ENCODE data around the gene PIK3CG. TPM values are rescaled to one million over a fixed set of nuclear protein-coding genes. Genes with fewer than 3 reads are reported as not detected.

PIK3CG gene
- total and polyA plus RNA-seq, 2 donors (not counting 1 experiment from before 2014, with no cell fraction given) = 13.3 to 44.8 TPM

DNA sequence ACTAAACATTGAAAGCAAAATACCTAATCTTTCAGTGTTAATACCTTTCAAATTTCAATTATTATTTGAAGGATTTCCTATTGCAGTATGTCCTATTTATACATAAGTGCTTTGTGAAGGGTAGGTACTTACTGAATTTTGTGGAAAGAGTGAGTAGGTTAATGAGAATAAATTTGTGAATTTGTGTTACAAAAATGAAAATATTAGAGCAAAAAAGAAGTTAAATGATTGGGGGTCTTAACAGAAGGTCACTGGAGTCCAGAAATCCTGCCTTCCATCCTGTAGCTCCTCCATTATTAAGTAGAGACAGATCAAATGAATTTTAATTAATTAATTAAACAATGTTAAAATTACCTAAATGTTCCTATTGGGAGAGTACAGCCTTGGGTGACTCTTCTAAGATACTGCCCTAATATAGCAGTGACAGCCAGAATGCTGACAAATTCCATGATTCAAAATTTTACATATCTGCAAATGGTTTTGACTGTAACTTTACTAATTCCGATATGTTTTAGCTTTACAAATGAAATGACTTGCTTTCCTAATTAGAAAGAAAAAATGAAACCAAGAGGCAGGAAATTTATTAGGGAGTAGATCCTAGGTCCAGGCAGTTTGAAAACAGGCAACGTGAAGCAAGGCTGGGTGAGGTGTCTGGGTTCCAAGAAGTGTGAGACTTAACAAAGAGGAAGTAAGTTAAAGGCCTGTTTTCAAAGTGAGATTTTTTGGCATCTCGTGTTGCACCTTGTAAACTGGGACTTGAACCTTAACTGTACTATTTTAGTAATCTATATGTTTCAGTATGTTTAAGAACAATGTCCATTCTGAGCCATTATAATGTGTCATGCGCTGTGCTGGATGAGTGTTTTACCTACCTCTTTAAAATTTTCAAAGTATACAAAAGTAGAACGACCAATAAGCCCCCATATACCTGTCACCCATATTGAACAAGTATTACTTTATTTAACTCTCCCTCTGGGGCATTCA is 1.5 kb downstream of the PIK3CG start:
- 0% methylated on average over 1 of the region's 5 CpGs for WGBS (ENCODE audit: insufficient coverage)
- Mint-ChIP-seq H3K27ac (peak overlapping the region; percentile 86), H3K9me3 (ENCODE audit: insufficient read depth) (no peaks in the 10 kb centered on the region), H3K27me3 (no peaks in the 10 kb centered on the region), H3K4me3 (peak overlapping the region; percentile 94), H3K4me1 (peaks cover 81% of the 10 kb centered on the region)
- Histone ChIP-seq H3K9ac (ENCODE audit: low read length) (peak overlapping the region; percentile 78), H3K4me3 (ENCODE audit: control extremely low read depth in 1 of 5, extremely low read depth in 1 of 5, insufficient read depth in 1 of 5, low read depth in 2 of 5, low read length in 4 of 5) (peak overlapping the region; percentile 72 to 100 (median 81)), H3K36me3 (replicated peaks in 1 of 2; ENCODE audit: control extremely low read depth in 1 of 2, control insufficient read depth in 1 of 2, extremely low read depth in 1 of 2, insufficient read depth in 2 of 2, low read length in 1 of 2) (peaks cover 0 to 33% of the 10 kb centered on the region in 2 experiments), H3K4me1 (ENCODE audit: control insufficient read depth in 2 of 2, insufficient read depth in 2 of 2, low read length in 2 of 2) (peaks cover 58 to 65% of the 10 kb centered on the region in 2 donors), H3K27me3 (replicated peaks in 1 of 4; ENCODE audit: control extremely low read depth in 1 of 4, control insufficient read depth in 3 of 4, insufficient read depth in 4 of 4, low read length in 3 of 4) (no peaks in the 10 kb centered on the region), H4K20me1 (ENCODE audit: control insufficient read depth, insufficient read depth, low read length, poor library complexity, severe bottlenecking) (no peaks in the 10 kb centered on the region), H3K9me3 (ENCODE audit: control extremely low read depth in 1 of 3, control insufficient read depth in 2 of 3, insufficient read depth in 1 of 3, low read length in 2 of 3) (peaks cover 0 to 13% (median 0%) of the 10 kb centered on the region in 3 donors), H2AFZ (ENCODE audit: insufficient read depth, low read depth, low read length, poor library complexity, severe bottlenecking) (peak overlapping the region; percentile 12), H3K79me2 (ENCODE audit: control insufficient read depth, insufficient read depth, low read length) (peaks cover 81% of the 10 kb centered on the region), H3K4me2 (replicated peaks; ENCODE audit: low read depth, low read length, poor library complexity, severe bottlenecking) (peak overlapping the region; percentile 71), H3K27ac (ENCODE audit: low read length in 2 of 2) (peak overlapping the region; percentile 92)
- DNase-seq = peak; percentile 67
- peak; percentile 13 for ATAC-seq (ENCODE audit: low read depth)
- POLR2A ChIA-PET = interaction anchor here (3.3 kb wide), 1 partner anchor 302 kb away, joined by 13 read pairs; the partner anchor contains the start of gene HBP1
- intact Hi-C loops (cut with micrococcal nuclease) = loop anchor here (10.0 kb wide), 1 partner anchor 312 kb away; no protein-coding TSS in a partner anchor
- TF ChIP-seq CTCF (IDR thresholded peaks at IDR 0.05) (no peak), EZH2 (IDR thresholded peaks at IDR 0.05; ENCODE audit: borderline replicate concordance, insufficient read depth, low read depth, low read length, poor library complexity, severe bottlenecking) (no peak)
- CTCF ChIA-PET = no interaction called here

Data from B cell (primary cell).